H1 (cell line): ENCODE data around the gene BIVM. TPM values are rescaled to one million over a fixed set of nuclear protein-coding genes. Genes with fewer than 3 reads are reported as not detected.
A peak's percentile ranks its signal among the peaks of the same experiment; 100 is the strongest.

Experiments used
- BCL11A ChIP-seq, 2 experiments: IDR thresholded peaks; one replicate each; pipeline ENCODE4 v1.6.1; 2011; ENCODE audit warnings: low read depth in 2 of 2, low read length in 2 of 2, mild to moderate bottlenecking in 2 of 2
- CHD1 ChIP-seq: IDR thresholded peaks from 2 replicates; pipeline ENCODE4 v1.6.1; 2012; ENCODE audit warnings: low read depth, low read length, improper control_type of control experiment
- CTCF ChIP-seq, 3 experiments: IDR thresholded peaks; 1 replicate in 2 of 3; 2 replicates in 1 of 3; pipeline versions ENCODE4 v1.5.1 to v1.6.1; 2011; ENCODE audit warnings: low read length in 3 of 3, mild to moderate bottlenecking in 3 of 3, inconsistent platforms in 2 of 3, low read depth in 1 of 3, moderate library complexity in 1 of 3; ENCODE audit not compliant: insufficient read depth in 1 of 3; ENCODE audit errors: control extremely low read depth in 1 of 3
- EP300 ChIP-seq, 2 experiments: IDR thresholded peaks; 1 replicate in 1 of 2; 2 replicates in 1 of 2; pipeline ENCODE4 v1.6.1; 2011 to 2012; ENCODE audit warnings: low read depth in 2 of 2, low read length in 2 of 2, mild to moderate bottlenecking in 2 of 2, borderline replicate concordance in 1 of 2, inconsistent platforms in 1 of 2, moderate library complexity in 1 of 2
- EZH2 ChIP-seq: fragments of 200-600 bp; sonication (generic); IDR thresholded peaks from 2 replicates; pipeline ENCODE4 v1.7.1; 2012; ENCODE audit warnings: low read depth, mild to moderate bottlenecking, moderate library complexity, low read length, inconsistent platforms; ENCODE audit not compliant: severe bottlenecking
- HDAC2 ChIP-seq, 2 experiments: fragments of 300-600 bp in 1 of 2; sonication (generic) in 1 of 2; IDR thresholded peaks; 2 replicates each; pipeline ENCODE4 v1.6.1; 2011 to 2012; ENCODE audit warnings: low read depth in 2 of 2, low read length in 2 of 2, mild to moderate bottlenecking in 2 of 2, moderate library complexity in 2 of 2, borderline replicate concordance in 1 of 2, inconsistent platforms in 1 of 2
- NANOG ChIP-seq: IDR thresholded peaks from 2 replicates; pipeline ENCODE4 v1.6.1; 2011; ENCODE audit warnings: low read length, low read depth, mild to moderate bottlenecking, inconsistent platforms; ENCODE audit not compliant: insufficient read depth, poor library complexity, severe bottlenecking
- PHF8 ChIP-seq: fragments of 200-600 bp; sonication (generic); conservative IDR thresholded peaks from 2 replicates; pipeline ENCODE4 v1.7.1; 2012; ENCODE audit warnings: low read depth, mild to moderate bottlenecking, inconsistent platforms, low read length, moderate library complexity
- POLR2AphosphoS5 ChIP-seq: IDR thresholded peaks from 2 replicates; pipeline ENCODE4 v1.6.1; 2011; ENCODE audit warnings: low read depth, low read length
- SIRT6 ChIP-seq: IDR thresholded peaks from one replicate; pipeline ENCODE4 v1.7.1; 2012; ENCODE audit warnings: low read length, inconsistent platforms
- SIX5 ChIP-seq: IDR thresholded peaks from 2 replicates; pipeline ENCODE4 v1.6.1; 2011; ENCODE audit warnings: mild to moderate bottlenecking, low read depth, low read length
- SRF ChIP-seq: IDR thresholded peaks from 2 replicates; pipeline ENCODE4 v1.6.1; 2011; ENCODE audit warnings: mild to moderate bottlenecking, low read depth, low read length, moderate library complexity
- TAF7 ChIP-seq: optimal IDR thresholded peaks from 2 replicates; pipeline ENCODE3; 2011; ENCODE audit warnings: low read depth, mild to moderate bottlenecking, inconsistent platforms, low read length, moderate library complexity, borderline replicate concordance
- YY1 ChIP-seq: IDR thresholded peaks from 2 replicates; pipeline ENCODE4 v1.6.1; 2011; ENCODE audit warnings: low read depth, mild to moderate bottlenecking, low read length
- ZNF274 ChIP-seq: IDR thresholded peaks from 2 replicates; pipeline ENCODE4 v1.7.0; 2012; ENCODE audit warnings: low read length, borderline replicate concordance; ENCODE audit errors: extremely low read depth
- polyA plus RNA-seq, 7 experiments: library from polyadenylated mRNA; depleted of rRNA in 3 of 7; stranded (reverse) in 5 of 7; unstranded in 2 of 7; fragments of >200 nt in 5 of 7; fragments of 200-250 nt in 2 of 7; gene quantifications; 1 replicate in 5 of 7; 2 replicates in 1 of 7; 4 replicates in 1 of 7; pipeline versions ENCODE4 v1.2.1 to v1.2.3, GENCODE V29; 2011 to 2013; ENCODE audit warnings: missing spikeins in 2 of 7, mixed read lengths in 2 of 7
- total RNA-seq: library from RNA; stranded (reverse); fragmentation: NEBNext Ultra II Directional; extraction: Animal tissue kit (Norgen Biotek cat#: 25700); gene quantifications from 2 replicates; pipeline ENCODE4 v1.2.1, GENCODE V29; 2021
- TF ChIP-seq, protein P1 (sequence below): IDR thresholded peaks from 2 replicates; pipeline ENCODE4 v1.6.1; 2011; ENCODE audit warnings: low read depth, mild to moderate bottlenecking, low read length; ENCODE audit not compliant: insufficient read depth
- TF ChIP-seq, protein P2 (sequence below): IDR thresholded peaks from 2 replicates; pipeline ENCODE4 v1.6.1; 2012; ENCODE audit warnings: inconsistent platforms

BIVM gene
- total and polyA plus RNA-seq, 2 of the 8 experiments (the other 6 are each of a cell fraction or from before 2014, with no cell fraction given) = 1.8 to 5.5 TPM

DNA sequence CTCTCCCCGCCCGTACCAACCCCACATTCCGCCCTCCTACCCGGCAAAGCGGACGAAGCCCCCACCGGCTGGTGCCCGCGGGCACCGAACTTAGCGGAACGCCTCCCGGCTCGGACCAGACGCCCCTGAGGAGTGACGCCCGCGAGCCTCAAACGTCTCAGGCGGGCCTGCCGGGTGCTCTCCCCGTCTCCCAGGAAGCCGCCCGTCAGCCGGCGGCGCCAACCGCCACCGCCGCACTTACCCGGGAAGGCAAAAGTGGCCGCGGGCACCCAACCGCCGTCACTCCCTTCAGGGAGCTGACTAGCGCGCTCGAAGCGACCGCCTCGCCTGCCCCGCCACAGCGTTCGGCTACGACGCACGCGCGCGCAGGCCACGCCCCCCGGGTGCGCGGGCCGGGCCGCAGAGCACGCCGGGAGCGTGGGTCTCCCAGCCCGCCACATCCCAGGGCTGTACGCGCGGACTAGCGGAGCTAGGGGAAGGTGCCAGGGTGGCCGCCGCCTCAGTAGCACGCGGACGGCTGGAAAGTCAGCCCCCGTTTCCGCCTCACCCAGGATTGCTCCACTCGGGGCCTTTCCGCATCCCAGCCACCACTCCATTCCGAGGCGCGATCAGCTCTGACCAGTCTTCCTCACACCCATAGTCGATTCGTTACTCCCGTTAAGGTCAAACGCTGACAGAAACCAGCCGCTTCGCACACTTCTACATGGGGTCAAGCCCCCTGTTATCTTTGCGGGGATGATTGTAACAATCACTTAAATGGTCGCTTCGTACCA, 25.3 kb upstream of the BIVM start, which contains the start of gene TEX30 (continued):
- peak in 1 of 2 experiments; percentile 76; a peak in 2 of 4 replicates for TF ChIP-seq HDAC2 (IDR thresholded peaks at IDR 0.05; ENCODE audit: borderline replicate concordance in 1 of 2, low read depth in 2 of 2, low read length in 2 of 2)
- no peak for TF ChIP-seq NANOG
- no peak for TF ChIP-seq EP300 (IDR thresholded peaks at IDR 0.05; ENCODE audit: borderline replicate concordance in 1 of 2, low read depth in 2 of 2, low read length in 2 of 2)
- no peak for TF ChIP-seq BCL11A (IDR thresholded peaks at IDR 0.05; ENCODE audit: low read depth in 2 of 2, low read length in 2 of 2)
- TF ChIP-seq ZNF274 = no peak
- peak; percentile 84 for TF ChIP-seq PHF8
- TF ChIP-seq CHD1 = no peak
- TF ChIP-seq SRF = no peak
- TF ChIP-seq EZH2 = no peak
- no peak for TF ChIP-seq YY1
- TF ChIP-seq SIX5 = no peak
- TF ChIP-seq TAF7 = no peak
- TF ChIP-seq, protein P1, sequence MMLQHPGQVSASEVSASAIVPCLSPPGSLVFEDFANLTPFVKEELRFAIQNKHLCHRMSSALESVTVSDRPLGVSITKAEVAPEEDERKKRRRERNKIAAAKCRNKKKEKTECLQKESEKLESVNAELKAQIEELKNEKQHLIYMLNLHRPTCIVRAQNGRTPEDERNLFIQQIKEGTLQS = no peak
- TF ChIP-seq CTCF (IDR thresholded peaks at IDR 0.05; ENCODE audit: control extremely low read depth in 1 of 3, insufficient read depth in 1 of 3, low read depth in 1 of 3, low read length in 3 of 3) = no peak
- peak; percentile 76 for TF ChIP-seq POLR2AphosphoS5
- TF ChIP-seq, protein P2, sequence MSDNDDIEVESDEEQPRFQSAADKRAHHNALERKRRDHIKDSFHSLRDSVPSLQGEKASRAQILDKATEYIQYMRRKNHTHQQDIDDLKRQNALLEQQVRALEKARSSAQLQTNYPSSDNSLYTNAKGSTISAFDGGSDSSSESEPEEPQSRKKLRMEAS = peak; percentile 98
- no peak for TF ChIP-seq SIRT6
- TF ChIP-seq, all 59 proteins: peak for 16
